WTC11 (cell line): ENCODE measurements around the gene FOXP1.

Experiments used
- AFF4 ChIP-seq: sonication (generic); formaldehyde crosslinking; IDR thresholded peaks from 2 replicates; pipeline ENCODE4 v1.8.1; 2023; ENCODE audit warnings: mild to moderate bottlenecking, missing genetic modification reagents, borderline replicate concordance
- ATF2 ChIP-seq: sonication (generic); formaldehyde crosslinking; IDR thresholded peaks from 2 replicates; pipeline ENCODE4 v1.8.1; 2022; ENCODE audit warnings: low read depth, missing genetic modification reagents, borderline replicate concordance
- CTCF ChIP-seq: fragments of 200-600 bp; IDR thresholded peaks from 2 replicates; pipeline ENCODE4 v1.8.0; 2022; ENCODE audit warnings: antibody characterized with exemption
- E2F1 ChIP-seq: sonication (generic); formaldehyde crosslinking; IDR thresholded peaks from 2 replicates; pipeline ENCODE4 v1.8.0; 2022; ENCODE audit warnings: mild to moderate bottlenecking, missing genetic modification reagents
- ETV6 ChIP-seq: sonication (generic); formaldehyde crosslinking; IDR thresholded peaks from 2 replicates; pipeline ENCODE4 v1.8.1; 2022; ENCODE audit warnings: mild to moderate bottlenecking, missing genetic modification reagents
- MAX ChIP-seq: sonication (generic); formaldehyde crosslinking; IDR thresholded peaks from 2 replicates; pipeline ENCODE4 v1.8.0; 2022; ENCODE audit warnings: mild to moderate bottlenecking, missing genetic modification reagents
- PRDM15 ChIP-seq: sonication (generic); formaldehyde crosslinking; IDR thresholded peaks from 2 replicates; pipeline ENCODE4 v1.8.0; 2022; ENCODE audit warnings: missing genetic modification reagents
- SMAD3 ChIP-seq: sonication (generic); formaldehyde crosslinking; IDR thresholded peaks from 2 replicates; pipeline ENCODE4 v1.8.0; 2022; ENCODE audit warnings: missing genetic modification reagents, mild to moderate bottlenecking, borderline replicate concordance
- ZNF263 ChIP-seq: sonication (generic); formaldehyde crosslinking; IDR thresholded peaks from 2 replicates; pipeline ENCODE4 v1.8.1; 2022; ENCODE audit warnings: low read depth, mild to moderate bottlenecking, moderate library complexity, missing genetic modification reagents
- ZSCAN18 ChIP-seq: fragments of 250-450 bp; sonication (Bioruptor Pico); IDR thresholded peaks from 2 replicates; pipeline ENCODE4 v2.1.2; 2022; ENCODE audit warnings: mild to moderate bottlenecking, moderate library complexity

GRCh38 chr3:71095511-71096291, 487.8 kb downstream of the FOXP1 start:
- no peak for TF ChIP-seq SMAD3
- no peak for TF ChIP-seq ETV6
- TF ChIP-seq CTCF: no peak
- TF ChIP-seq MAX: no peak
- TF ChIP-seq ATF2 (CRISPR knock-in tag): no peak
- TF ChIP-seq ZNF263 (CRISPR knock-in tag): no peak
- no peak for TF ChIP-seq ZSCAN18 (CRISPR knock-in tag)
- TF ChIP-seq PRDM15 (CRISPR knock-in tag): no peak
- no peak for TF ChIP-seq E2F1 (CRISPR knock-in tag)
- TF ChIP-seq AFF4 (CRISPR knock-in tag): no peak
